ENCODE data around the gene KLF15. TPM values are rescaled to one million over a fixed set of nuclear protein-coding genes. Genes with fewer than 3 reads are reported as not detected.

KLF15 gene
- total and polyA plus RNA-seq, 5 donors from 2014 or later: not detected

DNA sequence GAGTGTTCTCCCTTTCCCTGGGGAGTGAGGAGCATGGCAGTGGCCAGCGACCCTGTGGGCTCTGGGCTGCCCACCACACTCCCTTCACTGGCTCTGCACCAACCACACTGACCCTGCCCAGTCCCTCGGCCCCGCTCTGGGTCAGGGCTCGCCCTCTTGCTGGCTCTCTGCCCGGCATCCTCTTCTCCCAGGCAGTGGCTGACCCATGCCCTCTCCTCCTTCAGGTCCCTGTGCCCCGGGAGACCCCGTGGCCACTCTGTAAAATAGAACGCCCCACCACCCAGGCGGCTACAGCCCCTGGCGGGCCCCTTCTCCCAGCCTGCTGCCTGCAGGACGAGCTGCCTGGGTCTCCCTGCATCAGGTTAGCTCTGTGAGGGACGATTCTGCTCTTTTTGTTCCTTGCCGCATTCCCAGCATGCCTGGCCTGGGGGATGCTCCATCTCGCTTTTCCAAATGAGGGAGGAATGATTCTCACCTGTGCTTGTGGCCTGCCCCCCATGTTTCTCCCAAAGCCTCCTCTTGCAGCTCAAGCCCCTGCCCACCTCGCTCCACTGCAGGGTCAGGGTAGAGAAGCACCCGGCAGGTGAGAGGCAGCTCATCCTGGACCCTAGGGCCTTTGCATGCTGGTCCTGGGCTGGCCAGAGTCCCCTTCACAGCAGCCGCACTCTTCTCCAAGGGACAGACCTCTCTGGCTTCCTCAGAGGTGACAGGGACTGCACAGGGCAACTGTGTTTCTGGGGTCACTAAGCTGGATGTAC lies 23.0 kb upstream of the KLF15 start:
- no peaks in the 10 kb centered on the region for H3K36me3 ChIP-seq (ENCODE audit: control insufficient read depth, insufficient read depth, low read length)
- DNase-seq (no peak), ATAC-seq (ENCODE audit: low read depth in 2 of 2) (no peak)
- no peaks in the 10 kb centered on the region for H3K27me3 ChIP-seq (ENCODE audit: control insufficient read depth, insufficient read depth, low read length)
- H3K27ac Mint-ChIP-seq: peak overlapping the region in 1 of 3 donors; percentile 48
- no peak overlapping the region for H3K27ac ChIP-seq (ENCODE audit: insufficient read depth, low read length, poor library complexity, severe bottlenecking)
- peaks cover 7% of the 10 kb centered on the region for H3K27me3 Mint-ChIP-seq
- no peaks in the 10 kb centered on the region for H3K36me3 Mint-ChIP-seq
- peaks cover 0 to 7% (median 3%) of the 10 kb centered on the region in 7 donors for H3K9me3 Mint-ChIP-seq
- H3K9me3 ChIP-seq (ENCODE audit: control insufficient read depth in 2 of 2, low read length in 2 of 2): no peaks in the 10 kb centered on the region
- no peaks in the 10 kb centered on the region for H3K4me1 ChIP-seq (ENCODE audit: control insufficient read depth, insufficient read depth, low read length, poor library complexity, severe bottlenecking)
- H3K4me3 ChIP-seq (ENCODE audit: low read depth, low read length): no peak overlapping the region
- H3K4me1 Mint-ChIP-seq: no peaks in the 10 kb centered on the region
- H3K4me3 Mint-ChIP-seq: no peak overlapping the region

DNA sequence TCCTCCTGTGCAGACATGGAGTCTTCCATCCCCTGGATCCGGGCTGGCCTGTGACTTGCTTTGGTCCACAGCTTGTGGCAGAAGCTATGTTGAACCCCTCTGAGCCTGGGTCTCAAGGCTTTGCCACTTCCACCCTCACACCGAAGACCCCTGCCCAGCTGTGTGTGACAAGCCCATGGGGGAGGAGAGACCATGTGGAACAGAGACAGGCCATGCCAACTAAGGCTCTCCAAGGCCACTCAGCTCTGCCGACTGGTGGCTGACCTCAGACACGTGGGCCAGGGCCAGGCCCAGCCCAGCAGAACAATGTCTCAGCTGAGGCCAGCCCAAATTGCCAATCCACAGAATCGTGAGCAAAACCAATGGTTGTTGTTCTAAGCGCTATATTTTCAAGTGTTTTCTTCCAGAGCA lies 21.1 kb upstream of the KLF15 start:
- H3K36me3 ChIP-seq (ENCODE audit: control insufficient read depth, insufficient read depth, low read length): no peaks in the 10 kb centered on the region
- H3K27me3 ChIP-seq (ENCODE audit: control insufficient read depth, insufficient read depth, low read length): no peaks in the 10 kb centered on the region
- H3K9me3 ChIP-seq (ENCODE audit: control insufficient read depth in 2 of 2, low read length in 2 of 2): no peaks in the 10 kb centered on the region
- H3K4me1 ChIP-seq (ENCODE audit: control insufficient read depth, insufficient read depth, low read length, poor library complexity, severe bottlenecking): no peaks in the 10 kb centered on the region
- no peak for ATAC-seq (ENCODE audit: low read depth in 2 of 2)
- no peak overlapping the region for H3K27ac ChIP-seq (ENCODE audit: insufficient read depth, low read length, poor library complexity, severe bottlenecking)
- no peak overlapping the region for H3K4me3 Mint-ChIP-seq
- H3K4me3 ChIP-seq (ENCODE audit: low read depth, low read length): no peak overlapping the region
- no peak for DNase-seq
- no peak overlapping the region for H3K27ac Mint-ChIP-seq
- no peaks in the 10 kb centered on the region for H3K36me3 Mint-ChIP-seq
- H3K27me3 Mint-ChIP-seq: peaks cover 4% of the 10 kb centered on the region
- peaks cover 0 to 4% (median 2%) of the 10 kb centered on the region in 7 donors for H3K9me3 Mint-ChIP-seq
- no peaks in the 10 kb centered on the region for H3K4me1 Mint-ChIP-seq

DNA sequence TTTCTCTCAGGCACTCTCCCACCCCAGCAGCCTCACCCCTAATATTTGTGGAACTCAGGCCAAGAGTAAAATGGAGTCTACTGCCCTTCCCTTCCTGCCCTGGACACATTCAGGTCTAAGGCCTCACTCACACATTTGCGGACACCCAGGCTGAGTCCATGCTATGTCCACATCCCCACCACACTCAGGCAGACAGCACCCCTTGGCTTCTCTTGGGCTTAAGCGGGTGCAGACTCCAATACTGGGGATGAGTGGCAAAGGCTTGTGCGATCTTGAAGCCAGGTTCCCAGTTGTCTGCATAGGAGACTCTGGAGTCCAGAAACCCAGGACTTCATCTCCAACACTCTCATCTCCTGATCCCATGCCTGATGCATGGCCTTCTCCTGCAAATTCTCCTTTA lies 20.0 kb upstream of the KLF15 start:
- Histone ChIP-seq H3K27me3 (ENCODE audit: control insufficient read depth, insufficient read depth, low read length) (no peaks in the 10 kb centered on the region), H3K9me3 (ENCODE audit: control insufficient read depth in 2 of 2, low read length in 2 of 2) (no peaks in the 10 kb centered on the region), H3K4me1 (ENCODE audit: control insufficient read depth, insufficient read depth, low read length, poor library complexity, severe bottlenecking) (no peaks in the 10 kb centered on the region), H3K36me3 (ENCODE audit: control insufficient read depth, insufficient read depth, low read length) (no peaks in the 10 kb centered on the region), H3K4me3 (ENCODE audit: low read depth, low read length) (no peak overlapping the region), H3K27ac (ENCODE audit: insufficient read depth, low read length, poor library complexity, severe bottlenecking) (no peak overlapping the region)
- ATAC-seq (ENCODE audit: low read depth in 2 of 2) (no peak), DNase-seq (no peak)
- Mint-ChIP-seq H3K36me3 (no peaks in the 10 kb centered on the region), H3K4me1 (no peaks in the 10 kb centered on the region), H3K9me3 (no peaks in the 10 kb centered on the region), H3K4me3 (no peak overlapping the region), H3K27ac (no peak overlapping the region), H3K27me3 (peaks cover 4% of the 10 kb centered on the region)

DNA sequence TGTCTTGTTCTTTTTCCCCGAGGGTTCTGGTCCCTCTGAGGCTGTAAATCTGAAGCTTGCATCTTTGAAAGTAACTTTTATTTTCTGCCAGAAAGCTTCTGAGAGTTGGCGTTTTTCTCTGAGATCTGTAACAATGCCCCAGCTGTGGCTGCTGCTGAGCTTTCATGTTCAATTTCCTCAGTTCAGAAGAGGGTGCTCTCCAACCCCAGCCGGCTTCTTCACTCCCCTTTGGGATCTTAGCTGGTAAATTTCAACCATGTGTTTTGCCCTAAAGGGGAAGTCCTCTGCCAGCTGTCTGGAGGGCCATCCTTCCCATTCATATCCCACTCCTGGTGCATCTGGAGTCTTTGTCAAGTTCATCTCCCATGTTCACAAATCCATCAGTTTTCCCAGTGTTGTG lies 19.2 kb upstream of the KLF15 start:
- Mint-ChIP-seq H3K4me3 (no peak overlapping the region), H3K27me3 (peaks cover 4% of the 10 kb centered on the region), H3K27ac (no peak overlapping the region), H3K4me1 (no peaks in the 10 kb centered on the region), H3K9me3 (no peaks in the 10 kb centered on the region), H3K36me3 (no peaks in the 10 kb centered on the region)
- H3K9me3 ChIP-seq (ENCODE audit: control insufficient read depth in 2 of 2, low read length in 2 of 2): no peaks in the 10 kb centered on the region
- H3K27ac ChIP-seq (ENCODE audit: insufficient read depth, low read length, poor library complexity, severe bottlenecking): no peak overlapping the region
- H3K4me1 ChIP-seq (ENCODE audit: control insufficient read depth, insufficient read depth, low read length, poor library complexity, severe bottlenecking): no peaks in the 10 kb centered on the region
- no peaks in the 10 kb centered on the region for H3K27me3 ChIP-seq (ENCODE audit: control insufficient read depth, insufficient read depth, low read length)
- no peak overlapping the region for H3K4me3 ChIP-seq (ENCODE audit: low read depth, low read length)
- no peaks in the 10 kb centered on the region for H3K36me3 ChIP-seq (ENCODE audit: control insufficient read depth, insufficient read depth, low read length)
- ATAC-seq (ENCODE audit: low read depth in 2 of 2): no peak
- no peak for DNase-seq

DNA sequence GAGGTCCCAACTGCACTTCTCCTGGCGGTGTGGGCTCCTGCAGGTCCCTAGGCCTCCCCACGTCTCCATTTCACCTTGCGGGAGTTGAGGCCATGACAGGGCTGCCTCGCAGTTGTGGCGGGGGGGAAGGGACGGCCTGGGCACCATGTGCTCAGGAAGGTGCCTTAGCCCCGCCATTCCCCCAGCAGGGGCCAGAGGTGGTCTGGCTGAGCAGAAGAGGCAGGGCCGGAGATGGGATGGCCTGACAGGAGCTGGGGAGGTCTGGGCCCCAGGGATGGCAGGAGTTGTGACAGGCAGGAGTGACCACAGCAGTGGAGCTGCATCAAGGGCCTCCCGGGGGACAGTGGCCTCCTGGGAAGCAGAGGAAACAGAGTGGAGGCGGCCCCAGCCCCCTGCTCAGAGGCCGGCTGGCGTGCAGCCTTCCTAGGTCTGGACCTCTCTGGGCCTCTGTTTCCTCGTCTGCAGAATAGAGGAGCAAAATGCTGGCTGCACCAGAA lies 18.7 kb upstream of the KLF15 start:
- H3K9me3 Mint-ChIP-seq: no peaks in the 10 kb centered on the region
- no peaks in the 10 kb centered on the region for H3K4me1 ChIP-seq (ENCODE audit: control insufficient read depth, insufficient read depth, low read length, poor library complexity, severe bottlenecking)
- H3K4me1 Mint-ChIP-seq: no peaks in the 10 kb centered on the region
- ATAC-seq (ENCODE audit: low read depth in 2 of 2): no peak
- H3K9me3 ChIP-seq (ENCODE audit: control insufficient read depth in 2 of 2, low read length in 2 of 2): no peaks in the 10 kb centered on the region
- H3K27me3 Mint-ChIP-seq: peaks cover 4% of the 10 kb centered on the region
- no peak overlapping the region for H3K4me3 ChIP-seq (ENCODE audit: low read depth, low read length)
- H3K36me3 ChIP-seq (ENCODE audit: control insufficient read depth, insufficient read depth, low read length): no peaks in the 10 kb centered on the region
- no peak overlapping the region for H3K27ac Mint-ChIP-seq
- H3K36me3 Mint-ChIP-seq: no peaks in the 10 kb centered on the region
- H3K27me3 ChIP-seq (ENCODE audit: control insufficient read depth, insufficient read depth, low read length): no peaks in the 10 kb centered on the region
- no peak overlapping the region for H3K4me3 Mint-ChIP-seq
- no peak overlapping the region for H3K27ac ChIP-seq (ENCODE audit: insufficient read depth, low read length, poor library complexity, severe bottlenecking)
- no peak for DNase-seq

DNA sequence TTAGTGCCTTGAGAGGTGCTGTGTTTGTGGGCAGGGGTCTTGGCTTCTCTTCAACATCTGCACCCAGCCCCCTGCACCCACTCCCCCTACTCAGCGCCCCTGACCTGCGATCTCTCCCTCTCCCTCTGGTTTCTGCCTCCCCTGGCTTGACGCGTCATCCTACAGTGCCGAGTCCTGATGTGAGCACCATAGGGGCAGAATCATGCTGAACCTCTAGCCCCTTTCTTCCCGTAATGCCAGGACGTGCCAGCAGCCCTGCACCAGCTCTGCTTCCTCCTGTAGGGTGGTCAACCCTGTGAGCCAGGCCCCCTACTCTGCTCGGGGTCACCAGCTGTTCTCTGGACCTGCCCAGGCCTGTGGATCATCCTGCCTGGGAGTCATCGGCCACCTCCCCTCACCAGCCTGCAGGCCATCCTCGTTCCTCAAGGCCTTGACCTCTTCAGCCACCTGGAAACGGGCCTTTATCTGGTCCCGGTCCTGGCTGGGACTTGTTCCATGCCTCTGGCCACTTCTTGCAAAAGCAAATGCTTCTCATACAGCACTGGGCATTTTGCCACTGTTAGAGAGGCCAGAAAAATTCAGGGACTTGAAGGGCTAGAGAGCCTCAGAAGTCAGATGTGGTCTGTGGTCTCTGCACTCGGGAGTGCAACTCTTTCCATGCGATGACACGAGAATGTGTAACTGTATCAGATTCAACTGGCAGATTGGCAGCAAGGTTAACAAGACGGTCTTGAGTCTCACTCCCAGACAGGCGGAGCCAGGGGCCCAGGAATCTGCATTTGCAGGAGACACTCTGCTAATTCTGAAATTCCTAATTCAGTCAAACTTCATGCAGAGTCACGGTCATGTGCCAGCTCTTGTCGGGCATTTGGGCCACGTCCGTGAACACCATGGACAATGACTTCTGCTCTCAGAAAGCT lies 16.7 kb upstream of the KLF15 start:
- Histone ChIP-seq H3K4me3 (ENCODE audit: low read depth, low read length) (no peak overlapping the region), H3K27ac (ENCODE audit: insufficient read depth, low read length, poor library complexity, severe bottlenecking) (no peak overlapping the region), H3K27me3 (ENCODE audit: control insufficient read depth, insufficient read depth, low read length) (no peaks in the 10 kb centered on the region), H3K9me3 (ENCODE audit: control insufficient read depth in 2 of 2, low read length in 2 of 2) (no peaks in the 10 kb centered on the region), H3K4me1 (ENCODE audit: control insufficient read depth, insufficient read depth, low read length, poor library complexity, severe bottlenecking) (no peaks in the 10 kb centered on the region), H3K36me3 (ENCODE audit: control insufficient read depth, insufficient read depth, low read length) (no peaks in the 10 kb centered on the region)
- Mint-ChIP-seq H3K9me3 (peaks cover 0 to 2% (median 0%) of the 10 kb centered on the region in 7 donors), H3K4me1 (no peaks in the 10 kb centered on the region), H3K27ac (no peak overlapping the region), H3K4me3 (no peak overlapping the region), H3K36me3 (no peaks in the 10 kb centered on the region), H3K27me3 (peaks cover 4% of the 10 kb centered on the region)
- ATAC-seq (ENCODE audit: low read depth in 2 of 2) (no peak), DNase-seq (no peak)

DNA sequence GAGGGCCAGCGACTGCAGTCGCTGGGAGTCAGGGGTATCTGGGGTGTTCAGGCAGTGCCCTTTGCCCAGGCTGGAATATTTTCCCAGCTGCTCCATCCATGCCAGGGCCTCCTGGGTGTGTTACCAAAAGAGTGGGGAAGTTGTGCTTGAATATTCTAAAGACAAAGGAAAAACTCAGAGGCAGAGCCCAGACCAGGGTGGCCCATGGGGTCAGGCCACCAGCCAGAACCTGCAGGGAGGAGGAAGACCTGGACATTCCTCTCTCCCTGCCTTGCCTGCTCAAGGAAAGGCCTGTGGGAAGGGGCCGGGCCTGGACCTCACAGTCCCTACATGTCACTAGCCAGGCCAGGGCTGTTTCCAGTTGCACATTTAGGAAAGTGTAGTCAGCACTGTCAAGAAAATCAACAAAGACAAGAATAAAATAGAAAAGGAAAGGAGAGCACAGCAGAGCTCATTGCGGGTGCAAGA lies 16.0 kb upstream of the KLF15 start:
- Mint-ChIP-seq H3K36me3 (no peaks in the 10 kb centered on the region), H3K27me3 (peaks cover 4% of the 10 kb centered on the region), H3K4me1 (no peaks in the 10 kb centered on the region), H3K4me3 (no peak overlapping the region), H3K9me3 (peaks cover 0 to 2% (median 0%) of the 10 kb centered on the region in 7 donors), H3K27ac (no peak overlapping the region)
- no peaks in the 10 kb centered on the region for H3K9me3 ChIP-seq (ENCODE audit: control insufficient read depth in 2 of 2, low read length in 2 of 2)
- H3K4me3 ChIP-seq (ENCODE audit: low read depth, low read length): no peak overlapping the region
- no peaks in the 10 kb centered on the region for H3K4me1 ChIP-seq (ENCODE audit: control insufficient read depth, insufficient read depth, low read length, poor library complexity, severe bottlenecking)
- H3K36me3 ChIP-seq (ENCODE audit: control insufficient read depth, insufficient read depth, low read length): no peaks in the 10 kb centered on the region
- DNase-seq: no peak
- no peak for ATAC-seq (ENCODE audit: low read depth in 2 of 2)
- H3K27ac ChIP-seq (ENCODE audit: insufficient read depth, low read length, poor library complexity, severe bottlenecking): no peak overlapping the region
- H3K27me3 ChIP-seq (ENCODE audit: control insufficient read depth, insufficient read depth, low read length): no peaks in the 10 kb centered on the region

Data from CD4-positive, CD25-positive, alpha-beta regulatory T cell (primary cell).